Uterus (tissue), 2 donors: Measurements from ENCODE around the gene EGFLAM.

Source experiments
- POLR2A ChIP-seq, 2 donors: fragments of 450-650 bp; IDR thresholded peaks; one replicate each; pipeline ENCODE4 v1.6.1; 2016; ENCODE audit warnings: antibody characterized with exemption in 2 of 2, mild to moderate bottlenecking in 1 of 2, moderate library complexity in 1 of 2
- TF ChIP-seq, protein P1 (sequence below), 4 experiments: fragments of 200-600 bp in 2 of 4; fragments of 450-650 bp in 2 of 4; sonication (generic) in 2 of 4; IDR thresholded peaks; one replicate each; pipeline ENCODE4 v1.5.1; 2016 to 2019; ENCODE audit warnings: antibody characterized with exemption in 4 of 4, mild to moderate bottlenecking in 2 of 4, moderate library complexity in 1 of 4

DNA sequence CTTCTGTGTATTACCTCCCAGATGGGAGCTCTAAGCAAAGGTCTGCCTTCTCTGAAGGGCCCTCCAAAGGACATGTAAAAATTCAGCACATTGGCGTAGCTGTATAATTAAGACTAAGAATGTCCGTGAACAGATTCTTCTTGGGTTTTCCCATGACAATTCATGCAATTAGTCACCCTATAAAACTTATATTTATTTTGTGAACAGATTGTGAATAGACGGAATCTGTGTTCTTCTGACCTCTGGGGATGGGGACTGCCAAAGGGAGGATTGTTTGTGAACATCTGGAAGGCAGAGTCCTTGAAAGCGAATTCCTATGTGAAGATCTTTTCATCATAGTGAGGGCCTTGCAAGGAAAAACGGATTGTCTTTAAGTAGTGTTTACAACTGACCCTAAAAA is 111.3 kb downstream of the EGFLAM start:
- TF ChIP-seq POLR2A (IDR thresholded peaks at IDR 0.05): no peak
- TF ChIP-seq, protein P1, sequence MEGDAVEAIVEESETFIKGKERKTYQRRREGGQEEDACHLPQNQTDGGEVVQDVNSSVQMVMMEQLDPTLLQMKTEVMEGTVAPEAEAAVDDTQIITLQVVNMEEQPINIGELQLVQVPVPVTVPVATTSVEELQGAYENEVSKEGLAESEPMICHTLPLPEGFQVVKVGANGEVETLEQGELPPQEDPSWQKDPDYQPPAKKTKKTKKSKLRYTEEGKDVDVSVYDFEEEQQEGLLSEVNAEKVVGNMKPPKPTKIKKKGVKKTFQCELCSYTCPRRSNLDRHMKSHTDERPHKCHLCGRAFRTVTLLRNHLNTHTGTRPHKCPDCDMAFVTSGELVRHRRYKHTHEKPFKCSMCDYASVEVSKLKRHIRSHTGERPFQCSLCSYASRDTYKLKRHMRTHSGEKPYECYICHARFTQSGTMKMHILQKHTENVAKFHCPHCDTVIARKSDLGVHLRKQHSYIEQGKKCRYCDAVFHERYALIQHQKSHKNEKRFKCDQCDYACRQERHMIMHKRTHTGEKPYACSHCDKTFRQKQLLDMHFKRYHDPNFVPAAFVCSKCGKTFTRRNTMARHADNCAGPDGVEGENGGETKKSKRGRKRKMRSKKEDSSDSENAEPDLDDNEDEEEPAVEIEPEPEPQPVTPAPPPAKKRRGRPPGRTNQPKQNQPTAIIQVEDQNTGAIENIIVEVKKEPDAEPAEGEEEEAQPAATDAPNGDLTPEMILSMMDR (IDR thresholded peaks at IDR 0.05): no peak
